ENCODE measurements around the gene ELAC2.

DNA sequence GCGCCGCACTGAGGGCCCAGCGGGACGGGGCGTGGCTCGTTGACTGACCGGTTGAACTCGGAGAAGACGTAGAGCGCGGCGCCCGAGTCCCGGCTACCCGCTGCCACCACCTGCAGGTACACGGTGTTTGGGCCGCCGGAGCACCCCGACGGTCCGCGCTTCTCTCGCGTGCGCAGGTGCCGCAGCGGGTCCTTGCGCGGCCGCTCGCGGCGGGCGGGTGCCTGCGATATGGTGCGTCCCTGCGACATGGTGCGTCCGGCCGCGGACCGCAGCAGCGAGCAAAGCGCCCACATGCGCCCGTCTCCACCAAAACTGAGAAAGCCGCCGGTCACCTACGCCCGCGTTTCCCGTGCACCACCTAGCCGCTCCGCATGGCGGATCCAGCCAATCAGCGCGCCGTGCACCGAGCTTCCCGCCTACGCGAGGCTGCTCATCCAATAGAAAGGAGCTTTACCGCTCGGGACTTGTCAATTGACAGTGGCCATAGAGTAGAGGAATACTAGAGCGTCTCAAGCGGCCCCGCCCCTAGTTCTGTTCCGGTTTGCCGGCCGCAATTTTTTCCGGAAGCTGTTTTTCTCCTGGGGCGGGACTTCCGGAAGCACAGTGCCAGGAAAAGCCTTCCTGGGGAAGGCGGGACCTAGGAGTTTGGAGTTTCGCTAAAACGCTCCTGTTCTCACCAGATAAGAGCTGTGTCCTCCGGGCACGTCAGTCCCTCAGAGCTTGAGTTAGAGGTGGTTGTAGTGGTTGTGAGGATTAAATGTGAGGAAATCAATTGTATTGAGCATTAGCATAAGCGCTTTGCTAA is at the start of gene ELAC2:
- no peak for TF ChIP-seq ZNF274 (IDR thresholded peaks at IDR 0.05; ENCODE audit: low read depth, low read length)
- no peak for TF ChIP-seq YY1 (IDR thresholded peaks at IDR 0.05; ENCODE audit: insufficient read depth, insufficient read length)

All from NT2/D1 (cell line).